CD4-positive, alpha-beta T cell treated with Interleukin-12 subunit alpha and Interleukin-12 subunit beta, for 1 hour (primary cell): ENCODE measurements around the gene OXCT1.
"Not testable (repeated sequence)": the region's sequence is repeated elsewhere in the genome, so short reads cannot be mapped to it uniquely, and the experiment has no call there.

ENCODE experiments used
- DNase-seq: peaks from one replicate; pipeline ENCODE4 v3.0.0-alpha.2; 2020

The OXCT1 gene

GRCh38 chr5:41821051-41821450 lies 49.2 kb downstream of the OXCT1 start:
- DNase-seq = no peak

GRCh38 chr5:41820150-41820549 lies 50.1 kb downstream of the OXCT1 start:
- DNase-seq = no peak

GRCh38 chr5:41817625-41818301 lies 52.5 kb downstream of the OXCT1 start:
- no peak for DNase-seq

- DNase-seq = no peak
Observed at GRCh38 chr5:41815663-41816229, 54.5 kb downstream of the OXCT1 start.

- no peak for DNase-seq
Observed at GRCh38 chr5:41815261-41815660, 55.0 kb downstream of the OXCT1 start.

- not testable (repeated sequence) for DNase-seq
Observed at GRCh38 chr5:41814306-41814705, 55.9 kb downstream of the OXCT1 start.

- no peak for DNase-seq
Observed at GRCh38 chr5:41812156-41812555, 58.1 kb downstream of the OXCT1 start.

- DNase-seq = no peak
Observed at GRCh38 chr5:41809128-41809527, 61.1 kb downstream of the OXCT1 start.

GRCh38 chr5:41808294-41808693 lies 61.9 kb downstream of the OXCT1 start:
- DNase-seq = no peak

- no peak for DNase-seq
Observed at GRCh38 chr5:41797662-41798061, 72.6 kb downstream of the OXCT1 start.

GRCh38 chr5:41796061-41796460 lies 74.2 kb downstream of the OXCT1 start:
- DNase-seq = no peak

- no peak for DNase-seq
Observed at GRCh38 chr5:41795125-41795524, 75.1 kb downstream of the OXCT1 start.

GRCh38 chr5:41794471-41794870 lies 75.8 kb downstream of the OXCT1 start:
- DNase-seq = no peak

GRCh38 chr5:41793141-41793770 lies 77.0 kb downstream of the OXCT1 start:
- no peak for DNase-seq

GRCh38 chr5:41790038-41790776 lies 80.0 kb downstream of the OXCT1 start:
- no peak for DNase-seq

- DNase-seq = no peak
Observed at GRCh38 chr5:41789434-41789833, 80.8 kb downstream of the OXCT1 start.

- DNase-seq = no peak
Observed at GRCh38 chr5:41788941-41789368, 81.3 kb downstream of the OXCT1 start.

- DNase-seq = no peak
Observed at GRCh38 chr5:41787265-41787664, 83.0 kb downstream of the OXCT1 start.

GRCh38 chr5:41785061-41785460 lies 85.2 kb downstream of the OXCT1 start:
- no peak for DNase-seq

- no peak for DNase-seq
Observed at GRCh38 chr5:41778410-41778809, 91.8 kb downstream of the OXCT1 start.

GRCh38 chr5:41776435-41776834 lies 93.8 kb downstream of the OXCT1 start:
- no peak for DNase-seq

GRCh38 chr5:41773799-41774198 lies 96.4 kb downstream of the OXCT1 start:
- no peak for DNase-seq

- DNase-seq = no peak
Observed at GRCh38 chr5:41772785-41773442, 97.3 kb downstream of the OXCT1 start.
